Endodermal cell (in vitro differentiated cells): ENCODE data around the gene TINAGL1. TPM values are rescaled to one million over a fixed set of nuclear protein-coding genes. Genes with fewer than 3 reads are reported as not detected.

Experiments
- DNase-seq: peaks from one replicate; pipeline ENCODE4 v3.0.0-alpha.2; 2017
- H3K27ac ChIP-seq: 2 replicates; pipeline ENCODE4 v1.5.1; 2013; ENCODE audit warnings: mild to moderate bottlenecking, low read depth, low read length, moderate library complexity
- H3K27me3 ChIP-seq: 2 replicates; pipeline ENCODE4 v1.6.1; 2013; ENCODE audit warnings: mild to moderate bottlenecking, low read length, moderate library complexity; ENCODE audit not compliant: insufficient read depth, control insufficient read depth, poor library complexity, severe bottlenecking
- H3K36me3 ChIP-seq: 2 replicates; pipeline ENCODE4 v1.7.0; 2013; ENCODE audit warnings: mild to moderate bottlenecking, low read length, moderate library complexity; ENCODE audit not compliant: control insufficient read depth, insufficient read depth
- H3K4me1 ChIP-seq: one replicate; pipeline ENCODE4 v1.7.0; 2013; ENCODE audit warnings: low read length; ENCODE audit not compliant: control insufficient read depth, insufficient read depth
- H3K4me3 ChIP-seq: 2 replicates; pipeline ENCODE4 v1.5.1; 2013; ENCODE audit warnings: mild to moderate bottlenecking, low read length, moderate library complexity
- H3K9ac ChIP-seq: 2 replicates; pipeline ENCODE4 v1.6.1; 2013; ENCODE audit warnings: mild to moderate bottlenecking, low read length, moderate library complexity; ENCODE audit not compliant: poor library complexity, severe bottlenecking; ENCODE audit errors: extremely low read depth
- H3K9me3 ChIP-seq: 2 replicates; pipeline ENCODE4 v1.6.1; 2013; ENCODE audit warnings: mild to moderate bottlenecking, low read length, moderate library complexity; ENCODE audit not compliant: control insufficient read depth
- H3K27ac Mint-ChIP-seq: 2 replicates; pipeline ENCODE4 v1.8.0; 2020; ENCODE audit warnings: mixed read lengths
- H3K27me3 Mint-ChIP-seq: 2 replicates; pipeline ENCODE4 v1.8.0; 2021; ENCODE audit warnings: mild to moderate bottlenecking, mixed read lengths; ENCODE audit not compliant: insufficient read depth
- H3K36me3 Mint-ChIP-seq: 2 replicates; pipeline ENCODE4 v1.8.0; 2020; ENCODE audit warnings: low read depth, mixed read lengths
- H3K4me1 Mint-ChIP-seq: 2 replicates; pipeline ENCODE4 v1.8.0; 2020; ENCODE audit warnings: mixed read lengths
- H3K4me3 Mint-ChIP-seq: 2 replicates; pipeline ENCODE4 v1.8.0; 2020; ENCODE audit warnings: mild to moderate bottlenecking, moderate library complexity, mixed read lengths
- H3K9me3 Mint-ChIP-seq: 2 replicates; pipeline ENCODE4 v1.8.0; 2020; ENCODE audit warnings: mild to moderate bottlenecking, mixed read lengths
- CTCF ChIP-seq: fragments of 200-600 bp; sonication (generic); conservative IDR thresholded peaks from 2 replicates; pipeline ENCODE4 v1.5.0; 2021; ENCODE audit warnings: antibody characterized with exemption, mild to moderate bottlenecking
- WGBS, 2 experiments: methylation state at CpG; one replicate each; pipeline versions ENCODE4 v1.1.5 to v1.1.7; 2013; ENCODE audit warnings: missing lambda C conversion rate in 2 of 2, mixed read lengths in 1 of 2; ENCODE audit not compliant: insufficient coverage in 1 of 2, insufficient read length in 1 of 2; 5-methylcytosine and 5-hydroxymethylcytosine counted together
- total RNA-seq, 2 donors: library from RNA; stranded (reverse); fragmentation: NEBNext Ultra II Directional in 1 of 2; extraction: Animal tissue kit (Norgen Biotek cat#: 25700) in 1 of 2; gene quantifications; 2 replicates in 1 of 2; 3 replicates in 1 of 2; pipeline ENCODE4 v1.2.1, GENCODE V29; 2021

The TINAGL1 gene
- total RNA-seq, 2 donors from 2014 or later, result 3.0 to 3.4 TPM

GRCh38 chr1:31581821-31582810 is 5.8 kb downstream of the TINAGL1 start:
- 75 to 80% methylated on average over 7 to 12 of the region's 12 CpGs for WGBS, 2 experiments
- peak; percentile 40 for DNase-seq
- Histone ChIP-seq H3K9me3 (no peaks in the 10 kb centered on the region), H3K4me3 (no peak overlapping the region), H3K27ac (no peak overlapping the region), H3K4me1 (no peaks in the 10 kb centered on the region), H3K9ac (no peak overlapping the region), H3K27me3 (no peaks in the 10 kb centered on the region), H3K36me3 (no peaks in the 10 kb centered on the region)
- Mint-ChIP-seq H3K27me3 (peaks cover 9% of the 10 kb centered on the region), H3K4me1 (peaks cover 6% of the 10 kb centered on the region), H3K27ac (no peak overlapping the region), H3K9me3 (no peaks in the 10 kb centered on the region), H3K36me3 (no peaks in the 10 kb centered on the region), H3K4me3 (no peak overlapping the region)
- TF ChIP-seq CTCF, result no peak

- Mint-ChIP-seq H3K4me3 (no peak overlapping the region), H3K27ac (no peak overlapping the region), H3K9me3 (no peaks in the 10 kb centered on the region), H3K4me1 (peaks cover 11% of the 10 kb centered on the region), H3K27me3 (peaks cover 9% of the 10 kb centered on the region), H3K36me3 (no peaks in the 10 kb centered on the region)
- DNase-seq, result no peak
- no peak overlapping the region for H3K27ac ChIP-seq
- no peak overlapping the region for H3K9ac ChIP-seq
- H3K4me3 ChIP-seq, result no peak overlapping the region
- TF ChIP-seq CTCF, result no peak
- 91 to 92% methylated on average over 14 to 16 of the region's 16 CpGs for WGBS, 2 experiments
- H3K4me1 ChIP-seq, result no peaks in the 10 kb centered on the region
- H3K27me3 ChIP-seq, result peaks cover 4% of the 10 kb centered on the region
- no peaks in the 10 kb centered on the region for H3K36me3 ChIP-seq
- H3K9me3 ChIP-seq, result no peaks in the 10 kb centered on the region
Observed at GRCh38 chr1:31583082-31583994, 7.0 kb downstream of the TINAGL1 start.
